Heart left ventricle (tissue), 13 donors: ENCODE results near the gene PSRC1.

Experiments used
- CTCF ChIP-seq, 12 donors: fragments of 200-600 bp; sonication (generic) in 4 of 12; IDR thresholded peaks; one replicate each; pipeline versions ENCODE4 v1.5.0 to v1.8.0; 2018 to 2022; ENCODE audit warnings: antibody characterized with exemption in 12 of 12, mild to moderate bottlenecking in 5 of 12
- POLR2A ChIP-seq, 2 donors: fragments of 450-650 bp; IDR thresholded peaks; one replicate each; pipeline ENCODE4 v1.6.1; 2017; ENCODE audit warnings: antibody characterized with exemption in 2 of 2, mild to moderate bottlenecking in 2 of 2, moderate library complexity in 2 of 2
- donor health status: ischemic (EF 13 %, LVEDD 7.1; RV severe dilation, severe dysfunction).
- donor health status: DM: no; HTN: yes; CAD: no.
- donor health status: DM: no; HTN: no; CAD: no.
- donor health status: ischemic (EF 25% LVEDD 6.9; RV normal size, moderate dysfunction).
- donor health status: ischemic (EF 25% LVEDD 5.7; RV mildly dilated, moderate dysfunction).
- donor health status: ischemic (EF 35%, LVEDD 5.7; RV mildly dilated, moderate dysfunction).
- donor health status: nonischemic (EF 11% LVEDD 7.7; RV severe dilation, severe dysfunction).
- donor health status: DM: yes; HTN: yes; CAD: no.
- donor health status: PGD.
- donor health status: ischemic (EF 29% LVEDD 5.4; RV normal size, mild dysfunction).
- donor health status: nonischemic (EF 23%, LVEDD 6.1; RV moderate dilation, normal function).

DNA sequence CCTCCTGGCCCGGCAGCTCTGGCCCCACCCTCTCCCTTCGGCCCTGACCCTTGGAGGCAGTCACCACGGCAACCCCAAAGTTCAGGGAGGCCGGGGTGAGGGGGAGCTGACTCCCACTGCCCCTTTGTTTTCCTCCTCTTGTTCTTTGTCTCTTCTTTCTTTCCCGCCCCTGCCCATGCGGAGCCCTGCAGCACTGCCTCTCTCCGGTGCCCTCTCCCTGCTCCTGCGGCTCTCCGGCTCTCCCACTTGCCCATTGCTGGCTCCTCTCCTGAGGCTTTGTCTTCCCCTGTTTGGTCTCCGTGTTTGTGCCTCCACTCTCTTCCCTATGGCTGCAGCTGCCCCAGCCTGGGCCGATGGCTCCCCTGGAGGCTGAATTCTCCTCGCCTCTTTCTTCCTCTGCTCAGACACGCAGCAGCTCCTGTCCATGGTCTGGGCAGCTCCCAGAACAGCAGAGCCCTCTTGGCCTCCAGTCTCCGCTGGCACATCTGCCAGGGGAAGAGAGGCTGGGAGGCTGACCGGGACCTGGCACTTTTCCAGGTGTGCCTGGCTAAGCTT lies 27.8 kb downstream of the PSRC1 start:
- no peak for TF ChIP-seq POLR2A (IDR thresholded peaks at IDR 0.05)
- no peak for TF ChIP-seq CTCF (IDR thresholded peaks at IDR 0.05)
